CD8-positive, alpha-beta memory T cell (primary cell): Measurements from ENCODE around the gene TBC1D10A. TPM values are rescaled to one million over a fixed set of nuclear protein-coding genes. Genes with fewer than 3 reads are reported as not detected.

ENCODE experiments used
- CTCF ChIA-PET: fragments of 350-600 bp; sonication (Branson Sonifier 250); formaldehyde crosslinking; loops from one replicate; lab custom pipeline; 2021; ENCODE audit warnings: antibody characterized with exemption; lab: Charles Lee
- POLR2A ChIA-PET: fragments of 350-600 bp; sonication (Branson Sonifier 250); formaldehyde crosslinking; loops from one replicate; lab custom pipeline; 2021; ENCODE audit warnings: antibody characterized with exemption; lab: Charles Lee
- DNase-seq, 5 donors: peaks; one replicate each; pipeline versions ENCODE4 v3.0.0 to v3.0.0-alpha.2; 2020 to 2022; ENCODE audit warnings: mixed read lengths in 1 of 5
- H3K27ac ChIP-seq: one replicate; pipeline ENCODE4 v1.7.0; 2013; ENCODE audit warnings: low read depth, mild to moderate bottlenecking, low read length, moderate library complexity
- H3K27me3 ChIP-seq: 2 replicates; pipeline ENCODE4 v1.7.0; 2013; ENCODE audit warnings: low read length, mild to moderate bottlenecking; ENCODE audit not compliant: insufficient read depth, poor library complexity, severe bottlenecking
- H3K36me3 ChIP-seq: 2 replicates; pipeline ENCODE4 v1.7.0; 2013; ENCODE audit warnings: mild to moderate bottlenecking, low read length, moderate library complexity; ENCODE audit not compliant: insufficient read depth
- H3K4me1 ChIP-seq: 2 replicates; pipeline ENCODE4 v1.7.0; 2013; ENCODE audit warnings: mild to moderate bottlenecking, low read length, moderate library complexity; ENCODE audit not compliant: insufficient read depth
- H3K4me3 ChIP-seq: 2 replicates; pipeline ENCODE4 v1.7.0; 2013; ENCODE audit warnings: mild to moderate bottlenecking, low read length
- H3K9me3 ChIP-seq: 2 replicates; pipeline ENCODE4 v1.7.0; 2013; ENCODE audit warnings: mild to moderate bottlenecking, low read length
- H3K27ac Mint-ChIP-seq, 8 donors: one replicate each; pipeline ENCODE4 v1.8.0; 2020 to 2021; ENCODE audit warnings: mixed read lengths in 8 of 8, mild to moderate bottlenecking in 6 of 8, inconsistent platforms in 3 of 8, moderate library complexity in 3 of 8
- H3K27me3 Mint-ChIP-seq, 2 donors: one replicate each; pipeline ENCODE4 v1.8.0; 2020 to 2021; ENCODE audit warnings: mixed read lengths in 2 of 2, mild to moderate bottlenecking in 1 of 2, moderate library complexity in 1 of 2
- H3K36me3 Mint-ChIP-seq, 3 donors: one replicate each; pipeline ENCODE4 v1.8.0; 2020 to 2021; ENCODE audit warnings: mixed read lengths in 3 of 3, inconsistent platforms in 1 of 3, mild to moderate bottlenecking in 1 of 3
- H3K4me1 Mint-ChIP-seq, 3 donors: one replicate each; pipeline ENCODE4 v1.8.0; 2020 to 2021; ENCODE audit warnings: mixed read lengths in 3 of 3, inconsistent platforms in 1 of 3, mild to moderate bottlenecking in 1 of 3
- H3K4me3 Mint-ChIP-seq, 7 donors: one replicate each; pipeline ENCODE4 v1.8.0; 2020 to 2021; ENCODE audit warnings: mixed read lengths in 7 of 7, mild to moderate bottlenecking in 6 of 7, moderate library complexity in 4 of 7, inconsistent platforms in 2 of 7
- H3K9me3 Mint-ChIP-seq, 5 donors: one replicate each; pipeline ENCODE4 v1.8.0; 2020 to 2022; ENCODE audit warnings: mixed read lengths in 5 of 5, mild to moderate bottlenecking in 3 of 5, moderate library complexity in 2 of 5, inconsistent platforms in 1 of 5
- polyA plus RNA-seq: library from polyadenylated mRNA; unstranded; fragments of 300-500 nt; fragmentation: Illumina TruSeq; gene quantifications from one replicate; pipeline ENCODE4 v1.2.3, GENCODE V29; 2021
- total RNA-seq, 2 experiments: library from RNA; stranded (reverse); gene quantifications; one replicate each; pipeline ENCODE4 v1.2.3, GENCODE V29; 2021

Gene TBC1D10A
- total and polyA plus RNA-seq, 3 experiments from 2014 or later, result 14.7 to 55.2 (median 17.3) TPM

- peaks cover 23 to 43% (median 26%) of the 10 kb centered on the region in 3 donors for H3K4me1 Mint-ChIP-seq
- peak overlapping the region; percentile 87 to 95 (median 90) for H3K4me3 Mint-ChIP-seq
- Histone ChIP-seq H3K36me3 (peaks cover 10% of the 10 kb centered on the region), H3K27ac (peak overlapping the region; percentile 7), H3K9me3 (no peaks in the 10 kb centered on the region), H3K4me1 (peaks cover 33% of the 10 kb centered on the region), H3K4me3 (peak overlapping the region; percentile 70), H3K27me3 (no peaks in the 10 kb centered on the region)
- ChIA-PET CTCF (interaction anchor here (0.7 to 9.0 kb wide), 46 partner anchors 8 to 196 kb away, joined by 3 to 246 read pairs (median 6); partner anchors contain the start of genes CCDC157, LIF, MTFP1 and OSM), POLR2A (interaction anchor here (1.0 to 6.2 kb wide), 11 partner anchors 14 to 136 kb away, joined by 3 to 48 read pairs (median 9); partner anchors contain the start of genes CCDC157, RNF215, SF3A1 and TBC1D10A)
- no peak for DNase-seq
- H3K36me3 Mint-ChIP-seq, result peaks cover 2 to 44% (median 5%) of the 10 kb centered on the region in 3 donors
- no peaks in the 10 kb centered on the region for H3K9me3 Mint-ChIP-seq
- peak overlapping the region; percentile 37 to 96 (median 88) for H3K27ac Mint-ChIP-seq
- peaks cover 0 to 1% of the 10 kb centered on the region in 2 donors for H3K27me3 Mint-ChIP-seq
Observed at GRCh38 chr22:30288419-30289140, 38.2 kb downstream of the TBC1D10A start.

GRCh38 chr22:30287648-30288418, 38.9 kb downstream of the TBC1D10A start:
- Histone ChIP-seq H3K9me3 (no peaks in the 10 kb centered on the region), H3K27ac (no peak overlapping the region), H3K4me3 (peak overlapping the region; percentile 7), H3K36me3 (peaks cover 2% of the 10 kb centered on the region), H3K4me1 (peaks cover 37% of the 10 kb centered on the region), H3K27me3 (no peaks in the 10 kb centered on the region)
- Mint-ChIP-seq H3K27me3 (peaks cover 0 to 1% of the 10 kb centered on the region in 2 donors), H3K9me3 (no peaks in the 10 kb centered on the region), H3K4me3 (peak overlapping the region; percentile 80 to 95 (median 90)), H3K27ac (peak overlapping the region; percentile 37 to 96 (median 88)), H3K4me1 (peaks cover 23 to 43% (median 26%) of the 10 kb centered on the region in 3 donors), H3K36me3 (peaks cover 0 to 37% (median 0%) of the 10 kb centered on the region in 3 donors)
- ChIA-PET CTCF (interaction anchor here (0.7 to 9.0 kb wide), 52 partner anchors 8 to 198 kb away, joined by 3 to 246 read pairs (median 4); partner anchors contain the start of genes CCDC157, LIF, MTFP1 and OSM), POLR2A (interaction anchor here (0.6 to 6.2 kb wide), 11 partner anchors 15 to 137 kb away, joined by 3 to 48 read pairs (median 9); partner anchors contain the start of genes CCDC157, RNF215, SF3A1 and TBC1D10A)
- DNase-seq, result peak; percentile 78 to 91 (median 81)

GRCh38 chr22:30286813-30287647, 39.7 kb downstream of the TBC1D10A start:
- H3K4me1 Mint-ChIP-seq, result peaks cover 23 to 46% (median 28%) of the 10 kb centered on the region in 3 donors
- peaks cover 0 to under 1% of the 10 kb centered on the region in 2 donors for H3K27me3 Mint-ChIP-seq
- POLR2A ChIA-PET, result interaction anchor here (0.6 to 6.2 kb wide), 9 partner anchors 15 to 105 kb away, joined by 3 to 48 read pairs (median 6); partner anchors contain the start of genes CCDC157, RNF215, SF3A1 and TBC1D10A
- peak; percentile 76 to 88 (median 82) for DNase-seq
- H3K27ac ChIP-seq, result no peak overlapping the region
- CTCF ChIA-PET, result interaction anchor here (0.7 to 9.0 kb wide), 48 partner anchors 8 to 199 kb away, joined by 3 to 246 read pairs (median 5); partner anchors contain the start of genes CCDC157, LIF, MTFP1 and OSM
- H3K9me3 Mint-ChIP-seq, result no peaks in the 10 kb centered on the region
- H3K27me3 ChIP-seq, result no peaks in the 10 kb centered on the region
- no peak overlapping the region for H3K4me3 ChIP-seq
- peaks cover 0 to 29% (median 0%) of the 10 kb centered on the region in 3 donors for H3K36me3 Mint-ChIP-seq
- H3K9me3 ChIP-seq, result no peaks in the 10 kb centered on the region
- peak overlapping the region in 3 of 8 donors; percentile 23 to 95 (median 42) for H3K27ac Mint-ChIP-seq
- H3K4me3 Mint-ChIP-seq, result peak overlapping the region in 2 of 7 donors; percentile 36 to 75
- H3K4me1 ChIP-seq, result peaks cover 45% of the 10 kb centered on the region
- H3K36me3 ChIP-seq, result no peaks in the 10 kb centered on the region

- Mint-ChIP-seq H3K9me3 (no peaks in the 10 kb centered on the region), H3K36me3 (peaks cover 0 to 22% (median 0%) of the 10 kb centered on the region in 3 donors), H3K4me3 (peak overlapping the region in 2 of 7 donors; percentile 36 to 75), H3K4me1 (peaks cover 23 to 41% (median 26%) of the 10 kb centered on the region in 3 donors), H3K27me3 (no peaks in the 10 kb centered on the region), H3K27ac (peak overlapping the region in 2 of 8 donors; percentile 11 to 95)
- no peak overlapping the region for H3K27ac ChIP-seq
- peaks cover 45% of the 10 kb centered on the region for H3K4me1 ChIP-seq
- ChIA-PET CTCF (interaction anchor here (0.8 to 9.0 kb wide), 7 partner anchors 22 to 198 kb away, joined by 3 to 246 read pairs (median 25); partner anchors contain the start of genes OSM and RNF215), POLR2A (interaction anchor here (0.7 to 1.1 kb wide), 2 partner anchors 18 to 25 kb away, joined by 3 read pairs; no protein-coding TSS in a partner anchor)
- H3K27me3 ChIP-seq, result no peaks in the 10 kb centered on the region
- no peak for DNase-seq
- no peaks in the 10 kb centered on the region for H3K36me3 ChIP-seq
- no peaks in the 10 kb centered on the region for H3K9me3 ChIP-seq
- no peak overlapping the region for H3K4me3 ChIP-seq
Observed at GRCh38 chr22:30286331-30286730, 40.4 kb downstream of the TBC1D10A start.

DNA sequence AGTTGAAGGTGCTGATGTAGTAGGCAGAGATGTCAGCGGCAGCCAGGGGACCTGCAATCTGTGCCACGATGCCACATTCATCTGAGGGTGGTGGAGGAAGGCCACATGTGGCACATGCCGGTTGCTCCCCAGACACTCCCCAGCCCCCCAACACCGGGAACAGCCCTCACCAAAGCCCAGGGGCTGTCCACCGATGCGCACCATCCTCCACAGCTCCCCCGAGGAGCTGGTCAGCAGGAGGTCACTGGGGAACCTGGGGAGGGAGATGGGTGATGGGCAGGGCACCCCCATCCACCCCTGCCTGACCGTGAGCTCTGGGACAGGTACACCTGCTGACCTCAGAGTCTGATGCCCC, 40.9 kb downstream of the TBC1D10A start:
- peaks cover 22 to 36% (median 26%) of the 10 kb centered on the region in 3 donors for H3K4me1 Mint-ChIP-seq
- H3K9me3 Mint-ChIP-seq, result no peaks in the 10 kb centered on the region
- Histone ChIP-seq H3K27me3 (no peaks in the 10 kb centered on the region), H3K4me1 (peaks cover 40% of the 10 kb centered on the region), H3K4me3 (no peak overlapping the region), H3K27ac (no peak overlapping the region), H3K9me3 (no peaks in the 10 kb centered on the region), H3K36me3 (no peaks in the 10 kb centered on the region)
- no peak overlapping the region for H3K4me3 Mint-ChIP-seq
- DNase-seq, result no peak
- H3K27ac Mint-ChIP-seq, result no peak overlapping the region
- CTCF ChIA-PET, result interaction anchor here (0.8 to 9.0 kb wide), 8 partner anchors 17 to 199 kb away, joined by 3 to 246 read pairs (median 14); partner anchors contain the start of genes OSM and RNF215
- POLR2A ChIA-PET, result interaction anchor here (0.7 to 1.1 kb wide), 2 partner anchors 17 to 25 kb away, joined by 3 read pairs; no protein-coding TSS in a partner anchor
- no peaks in the 10 kb centered on the region for H3K27me3 Mint-ChIP-seq
- peaks cover 0 to 21% (median 0%) of the 10 kb centered on the region in 3 donors for H3K36me3 Mint-ChIP-seq

DNA sequence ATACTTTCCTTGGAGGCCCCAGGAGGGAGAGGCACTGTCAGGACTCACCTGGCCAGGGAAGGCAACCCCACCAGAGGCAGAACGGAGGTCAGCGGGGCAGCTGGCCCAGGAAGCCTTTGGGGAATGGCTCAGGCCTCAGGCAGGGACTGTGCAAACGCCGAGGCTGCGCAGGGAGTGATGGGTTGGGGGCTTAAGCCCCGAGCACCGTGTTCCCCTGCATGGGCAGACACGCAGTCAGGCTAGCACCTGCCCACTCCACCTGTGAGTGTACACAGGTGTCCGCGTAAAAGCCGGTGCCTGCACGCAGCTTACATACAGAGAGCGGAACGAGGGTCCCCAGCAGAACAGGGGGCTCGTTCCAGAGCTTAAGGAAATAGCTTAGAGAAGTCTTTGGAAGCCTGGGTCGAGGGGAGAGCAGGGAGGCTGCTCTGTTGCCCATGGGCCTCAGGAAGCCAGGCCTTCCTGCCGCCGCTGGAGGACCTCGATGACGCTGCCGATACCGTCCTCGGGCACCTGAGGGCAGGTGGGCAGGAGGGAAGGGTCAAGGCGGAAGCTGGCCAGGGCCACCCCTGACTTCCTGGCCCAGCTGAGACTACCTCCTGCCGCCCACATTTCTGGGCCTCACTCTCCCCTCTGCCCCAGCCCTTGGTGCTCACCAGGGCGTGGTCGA, 41.4 kb downstream of the TBC1D10A start:
- ChIA-PET CTCF (interaction anchor here (1.3 to 9.0 kb wide), 6 partner anchors 17 to 178 kb away, joined by 3 to 246 read pairs (median 25); partner anchors contain the start of genes OSM and RNF215), POLR2A (interaction anchor here (1.1 kb wide), 1 partner anchor 24 kb away, joined by 3 read pairs; no protein-coding TSS in a partner anchor)
- Mint-ChIP-seq H3K27ac (peak overlapping the region in 1 of 8 donors; percentile 30), H3K36me3 (peaks cover 0 to 21% (median 0%) of the 10 kb centered on the region in 3 donors), H3K27me3 (no peaks in the 10 kb centered on the region), H3K4me1 (peaks cover 17 to 31% (median 21%) of the 10 kb centered on the region in 3 donors), H3K4me3 (no peak overlapping the region), H3K9me3 (no peaks in the 10 kb centered on the region)
- no peak overlapping the region for H3K4me3 ChIP-seq
- H3K9me3 ChIP-seq, result no peaks in the 10 kb centered on the region
- peaks cover 35% of the 10 kb centered on the region for H3K4me1 ChIP-seq
- H3K27me3 ChIP-seq, result no peaks in the 10 kb centered on the region
- no peak for DNase-seq
- H3K36me3 ChIP-seq, result no peaks in the 10 kb centered on the region
- no peak overlapping the region for H3K27ac ChIP-seq
